ENCODE data around the gene PDZK1IP1.
"Not testable (repeated sequence)": the region's sequence is repeated elsewhere in the genome, so short reads cannot be mapped to it uniquely, and the experiment has no call there.

Gene PDZK1IP1

DNA sequence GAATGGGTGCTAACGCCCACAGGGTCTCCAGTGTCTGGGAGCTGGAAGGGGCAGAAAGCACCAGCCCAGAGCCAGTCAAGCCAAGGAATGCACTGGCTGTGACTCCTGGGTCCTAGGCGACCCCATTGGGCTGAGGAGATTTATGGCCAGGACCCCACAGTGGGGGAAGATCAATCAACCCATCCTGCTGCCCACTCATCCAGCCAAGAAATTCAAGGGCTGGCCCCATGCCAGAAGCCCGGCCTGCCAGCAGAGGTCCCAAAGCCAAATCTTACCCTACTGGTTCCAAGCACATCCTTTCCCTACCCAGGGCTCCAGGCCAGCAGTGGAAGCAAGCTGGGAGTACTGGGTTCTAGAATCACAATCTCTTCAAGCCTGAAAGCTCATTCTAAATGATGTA is 6.8 kb upstream of the PDZK1IP1 start:
- no peak for DNase-seq (ENCODE audit: low read depth, low spot score)

DNA sequence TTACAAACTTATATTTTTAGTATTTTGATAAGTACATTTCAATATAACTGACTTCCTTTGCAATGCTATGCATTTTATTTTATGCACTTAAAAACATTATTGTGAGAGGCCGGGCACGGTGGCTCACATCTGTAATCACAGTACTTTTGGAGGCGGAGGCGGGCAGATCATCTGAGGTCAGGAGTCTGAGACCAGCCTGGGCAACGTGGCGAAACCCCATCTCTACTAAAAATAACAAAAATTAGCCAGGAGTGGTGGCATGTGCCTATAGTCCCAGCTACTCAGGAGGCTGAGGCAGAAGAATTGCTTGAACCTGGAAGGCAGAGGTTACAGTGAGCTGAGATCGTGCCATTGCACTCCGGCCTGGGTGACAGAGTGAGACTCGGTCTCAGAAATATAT is 6.1 kb upstream of the PDZK1IP1 start:
- DNase-seq (ENCODE audit: low read depth, low spot score), result not testable (repeated sequence)

DNA sequence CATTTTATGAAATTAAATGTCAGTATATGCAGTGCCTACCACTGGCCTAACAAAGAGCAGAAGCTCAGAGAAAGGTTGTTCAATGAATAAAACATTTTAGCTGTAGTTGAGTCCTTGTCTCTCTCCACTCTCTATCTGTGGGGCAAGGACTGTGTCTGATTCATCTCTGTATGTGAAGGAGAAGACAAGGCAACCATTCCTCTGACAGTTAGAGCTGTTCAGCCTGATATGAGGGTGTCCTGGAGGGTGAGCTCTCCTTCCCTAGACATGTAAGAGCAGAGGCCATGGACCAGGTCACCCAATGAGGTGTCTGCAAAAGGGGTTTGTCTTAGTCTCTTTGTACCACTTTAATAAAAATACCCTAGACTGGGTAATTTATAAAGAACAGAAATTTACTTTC is 4.5 kb upstream of the PDZK1IP1 start:
- no peak for DNase-seq (ENCODE audit: low read depth, low spot score)

DNA sequence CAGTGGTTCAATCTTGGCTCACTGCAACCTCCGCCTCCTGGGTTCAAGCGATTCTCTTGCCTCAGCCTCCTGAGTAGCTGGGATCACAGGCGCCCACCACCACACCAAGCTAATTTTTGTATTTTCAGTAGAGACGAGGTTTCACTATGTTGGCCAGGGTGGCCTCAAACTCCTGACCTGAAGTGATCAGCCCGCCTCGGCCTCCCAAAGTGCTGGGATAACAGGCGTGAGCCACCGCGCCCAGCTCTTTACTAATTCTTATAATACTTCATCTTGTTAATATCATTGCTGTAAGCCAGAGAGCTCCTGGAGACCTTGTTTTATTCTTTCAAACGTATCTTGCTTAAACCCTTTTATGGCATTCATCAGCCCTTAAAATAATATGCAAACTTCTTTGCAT is 3.7 kb upstream of the PDZK1IP1 start:
- not testable (repeated sequence) for DNase-seq (ENCODE audit: low read depth, low spot score)

DNA sequence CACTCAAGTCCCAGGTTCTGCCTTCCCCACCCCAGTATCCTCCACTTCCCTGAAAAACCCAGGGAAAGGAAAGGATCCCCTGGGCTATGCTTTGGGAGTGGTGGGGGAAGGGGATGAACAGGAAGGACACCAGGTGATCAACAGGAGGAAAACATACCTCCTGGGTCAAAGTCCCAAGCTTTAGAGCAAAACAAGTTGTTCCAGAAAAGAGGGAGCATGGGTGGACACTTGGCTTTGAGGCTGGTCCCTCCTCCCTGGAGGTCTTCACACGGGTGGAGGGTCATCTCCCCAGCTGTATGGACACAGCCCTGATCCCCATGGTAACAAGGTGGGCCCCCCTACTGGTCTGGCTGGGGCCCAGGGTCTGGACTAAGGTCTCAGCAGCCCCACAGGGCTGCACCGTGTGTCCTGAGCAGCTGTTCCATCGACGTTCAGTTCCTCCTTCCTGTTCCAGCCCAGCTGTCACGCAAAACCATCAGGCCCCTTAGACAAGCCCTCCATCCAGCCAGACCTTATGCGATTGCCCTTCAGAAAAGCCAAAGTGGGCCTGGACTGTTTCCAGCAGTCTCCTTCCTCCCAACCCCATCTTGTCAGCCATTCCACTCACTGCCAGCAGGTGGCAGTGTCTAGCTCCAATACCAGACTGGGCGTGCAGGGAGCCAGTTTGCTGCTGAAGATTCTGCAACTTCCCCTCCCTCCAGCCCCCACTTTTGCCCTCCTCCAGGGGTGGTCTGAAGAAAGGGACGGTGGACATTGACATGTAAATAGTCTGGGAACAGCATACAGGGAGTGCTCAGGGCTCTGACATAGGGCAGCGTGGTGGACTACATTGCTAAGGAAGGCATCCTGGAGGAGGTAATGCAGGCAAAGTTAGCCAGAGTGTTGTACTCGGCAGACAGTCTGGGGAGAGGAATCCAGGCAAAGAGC is 2.9 kb upstream of the PDZK1IP1 start:
- DNase-seq (ENCODE audit: low read depth, low spot score), result peak; percentile 44

DNA sequence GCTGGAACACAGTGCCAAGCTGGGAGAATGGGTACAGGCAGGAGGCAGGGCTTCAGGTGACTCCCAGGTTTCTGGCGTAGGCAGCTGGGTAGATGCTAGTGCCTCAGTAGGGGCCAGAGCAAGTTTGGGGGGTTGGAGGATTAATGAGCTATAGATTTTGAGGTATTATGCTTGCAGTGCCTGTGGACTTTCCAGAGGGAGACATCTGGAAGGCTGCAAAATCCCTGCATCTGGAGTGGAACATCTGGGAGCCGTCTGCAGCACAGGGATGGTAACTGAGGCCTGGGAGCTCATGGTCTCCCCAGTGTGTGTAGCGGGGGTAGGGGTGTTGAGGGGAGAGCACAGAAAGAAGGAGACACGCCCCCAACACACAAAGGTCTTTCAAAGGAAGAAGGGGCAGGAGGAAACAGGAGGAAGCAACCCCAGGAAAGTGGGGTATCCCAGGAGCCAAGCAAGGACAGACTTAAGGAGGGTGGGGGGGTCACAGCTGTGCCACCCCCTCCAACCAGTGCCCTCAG is 2.2 kb upstream of the PDZK1IP1 start:
- DNase-seq (ENCODE audit: low read depth, low spot score), result no peak

DNA sequence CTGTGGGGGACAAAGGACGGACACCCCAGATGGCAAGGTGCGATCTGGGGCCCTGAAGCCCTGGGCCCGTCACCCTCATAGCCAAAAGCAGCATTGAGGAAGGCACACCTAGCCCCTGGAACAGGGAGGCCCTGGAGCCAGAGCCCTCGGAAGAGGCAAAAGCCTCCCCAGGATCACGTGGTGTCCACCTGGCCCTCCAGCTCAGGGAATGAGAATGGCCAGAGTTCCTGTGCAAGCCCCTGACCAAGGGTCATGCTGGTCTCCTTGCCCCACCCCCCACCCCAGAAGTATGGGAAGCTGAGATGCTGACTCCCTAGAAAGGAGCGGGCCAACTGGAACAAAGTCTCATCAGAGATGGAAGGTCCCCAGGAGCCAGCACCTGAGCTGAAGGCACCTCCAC is 1.0 kb upstream of the PDZK1IP1 start:
- no peak for DNase-seq (ENCODE audit: low read depth, low spot score)

DNA sequence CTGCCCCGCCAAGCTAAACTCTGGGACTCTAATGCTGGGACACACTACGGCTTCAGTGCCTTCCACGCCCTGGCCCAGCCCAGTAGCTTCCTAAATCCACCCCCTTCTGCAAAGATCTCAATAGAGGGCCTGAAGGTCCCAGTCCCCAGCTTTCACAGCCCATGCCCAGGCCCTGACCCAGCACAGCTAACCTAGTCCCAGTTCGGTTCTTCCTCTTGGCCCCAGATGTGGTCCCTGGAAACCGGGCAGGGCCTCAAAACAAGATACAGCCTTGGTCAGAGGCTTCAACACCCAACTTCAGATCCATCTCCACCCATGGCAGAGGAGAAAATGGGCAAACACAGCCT is 646 bp upstream of the PDZK1IP1 start:
- DNase-seq (ENCODE audit: low read depth, low spot score), result no peak

DNA sequence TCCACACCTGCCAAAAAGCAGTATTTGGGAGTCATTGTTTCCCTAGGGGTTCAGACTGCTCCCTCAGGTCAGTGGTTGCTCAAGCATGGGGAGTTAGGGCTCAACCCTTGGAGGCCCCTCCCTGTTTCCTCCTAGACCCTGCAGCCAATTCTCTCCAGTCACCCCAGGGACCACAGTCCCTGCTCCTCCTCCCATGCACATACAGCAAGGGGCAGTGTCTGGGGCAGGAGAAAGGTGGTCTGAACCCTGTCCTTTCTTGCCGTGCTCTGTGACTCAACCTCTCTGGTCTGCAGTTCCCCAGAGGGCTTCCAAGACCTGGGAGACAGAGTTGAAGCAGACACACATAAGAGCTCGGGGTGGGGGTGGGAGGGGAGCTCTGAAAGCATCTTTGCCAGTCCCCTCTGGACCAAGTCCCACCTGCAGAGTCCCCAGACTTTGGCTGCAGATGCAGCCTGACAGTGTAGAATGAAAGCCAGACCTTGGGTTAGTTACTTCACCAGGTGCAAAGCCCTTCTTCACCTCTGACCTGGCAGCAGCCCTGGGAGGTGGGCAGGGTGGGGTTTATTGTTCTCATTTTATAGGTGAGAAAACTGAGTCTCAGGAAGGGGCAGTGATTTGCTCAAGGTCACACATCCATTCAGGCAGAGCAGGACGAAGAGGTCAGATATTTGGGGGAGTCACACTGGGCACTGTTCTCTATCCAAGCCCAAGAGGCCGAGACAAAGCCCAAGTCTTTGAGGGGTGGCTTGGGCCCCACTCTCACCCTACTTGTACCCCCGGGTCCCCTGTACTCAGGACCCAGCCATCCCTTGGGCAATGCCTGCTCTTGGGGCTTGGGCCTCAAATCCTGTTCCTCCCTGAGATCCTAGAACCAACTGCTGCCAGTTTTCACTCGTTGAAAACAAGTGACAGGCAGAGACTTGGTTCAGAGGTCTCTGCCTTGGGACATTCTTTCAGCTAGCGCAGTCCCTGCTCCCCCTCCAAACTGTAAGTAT is 748 bp downstream of the PDZK1IP1 start:
- DNase-seq (ENCODE audit: low read depth, low spot score), result no peak

DNA sequence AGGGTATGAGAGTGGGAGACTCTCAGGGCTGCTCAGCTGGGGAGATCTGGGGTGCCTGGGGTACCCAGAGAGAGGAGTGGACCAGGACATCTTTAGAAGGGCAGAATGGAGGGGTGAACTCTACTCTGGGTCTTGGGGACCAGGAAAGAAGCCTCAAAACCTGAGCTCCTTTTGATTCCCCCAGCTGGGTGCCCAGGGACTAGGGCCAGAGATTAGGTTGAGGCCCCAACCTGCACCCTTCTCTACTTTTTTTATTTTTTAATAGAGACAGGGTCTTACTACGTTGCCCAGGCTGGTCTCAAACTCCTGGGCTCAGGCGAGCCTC is 1.9 kb downstream of the PDZK1IP1 start:
- DNase-seq (ENCODE audit: low read depth, low spot score), result no peak

DNA sequence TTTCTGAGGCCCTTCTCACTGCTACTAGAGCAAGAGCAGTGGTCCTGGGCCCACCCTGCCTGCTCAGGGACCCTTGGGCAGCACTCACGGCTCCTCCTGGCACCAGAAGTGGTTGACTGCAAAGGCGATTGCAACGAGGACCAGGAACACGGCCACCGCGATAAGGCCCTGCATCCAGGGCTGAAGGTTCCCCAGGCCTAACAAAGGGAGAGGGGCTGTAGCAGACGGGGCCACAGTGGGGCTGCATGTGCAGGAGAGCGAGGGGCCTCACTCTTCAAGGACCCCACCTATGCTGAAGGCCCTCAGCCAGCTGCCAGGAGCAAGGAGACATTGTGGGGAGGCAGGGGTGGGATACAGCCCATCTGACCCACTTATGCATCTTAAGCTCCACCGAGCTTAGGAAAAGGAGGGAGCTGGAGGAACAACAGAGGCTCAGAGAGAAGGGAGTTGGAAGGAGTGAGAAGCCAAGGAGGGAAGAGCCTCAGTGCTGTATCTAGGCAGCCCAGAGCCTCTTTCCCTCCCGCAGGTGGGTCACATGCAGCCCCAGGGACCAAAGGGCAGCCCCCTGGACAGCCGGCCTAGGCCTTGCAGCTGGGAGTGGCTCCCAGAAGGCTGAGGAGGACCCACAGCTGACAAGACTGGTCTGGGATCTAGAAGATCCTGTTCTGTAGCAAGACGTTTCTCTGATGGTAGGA is 2.5 kb downstream of the PDZK1IP1 start:
- no peak for DNase-seq (ENCODE audit: low read depth, low spot score)

DNA sequence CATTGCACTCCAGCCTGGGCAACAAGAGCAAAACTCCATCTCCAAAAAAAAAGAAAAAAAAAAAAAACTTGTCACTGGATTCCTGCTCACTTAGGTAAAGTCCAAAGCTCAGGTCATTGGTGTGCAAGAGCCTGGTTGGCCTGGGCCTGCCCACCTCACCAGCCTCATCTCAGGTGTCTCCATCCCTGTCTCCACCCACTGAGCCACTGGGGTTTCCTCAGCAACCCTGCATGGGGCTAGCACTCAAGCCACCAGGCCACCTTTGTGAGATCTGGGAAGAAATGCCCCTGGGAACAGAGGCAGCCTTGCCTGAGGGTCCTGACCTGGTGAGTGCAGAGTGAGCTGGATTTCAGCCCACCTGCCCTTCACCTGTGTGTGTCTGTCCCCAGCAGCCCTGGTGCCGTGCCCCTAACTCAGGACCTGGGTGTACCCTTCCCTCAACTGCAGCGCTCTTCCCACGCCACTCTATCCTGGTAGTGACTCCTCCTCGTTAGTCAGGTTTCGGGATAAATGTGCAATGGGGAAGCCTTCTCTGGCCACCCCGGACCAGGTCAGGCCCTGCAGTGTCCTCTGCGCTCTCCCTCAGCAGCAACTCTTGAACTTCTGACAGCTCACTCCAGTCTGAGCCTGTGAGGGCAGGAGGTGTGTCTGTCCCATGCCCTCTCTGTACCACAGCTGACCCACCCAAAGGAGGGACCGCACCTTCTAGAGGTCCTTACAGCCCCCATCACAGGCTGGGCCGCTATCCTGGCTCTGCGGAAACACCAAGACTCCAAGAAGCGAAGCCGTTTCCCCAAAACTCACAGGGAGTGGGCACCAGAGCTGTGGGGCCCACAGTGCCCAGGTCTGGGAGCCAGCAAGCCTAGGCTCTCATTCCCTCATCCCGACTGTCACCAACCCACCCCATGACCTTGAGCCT is 3.3 kb downstream of the PDZK1IP1 start:
- DNase-seq (ENCODE audit: low read depth, low spot score), result no peak

DNA sequence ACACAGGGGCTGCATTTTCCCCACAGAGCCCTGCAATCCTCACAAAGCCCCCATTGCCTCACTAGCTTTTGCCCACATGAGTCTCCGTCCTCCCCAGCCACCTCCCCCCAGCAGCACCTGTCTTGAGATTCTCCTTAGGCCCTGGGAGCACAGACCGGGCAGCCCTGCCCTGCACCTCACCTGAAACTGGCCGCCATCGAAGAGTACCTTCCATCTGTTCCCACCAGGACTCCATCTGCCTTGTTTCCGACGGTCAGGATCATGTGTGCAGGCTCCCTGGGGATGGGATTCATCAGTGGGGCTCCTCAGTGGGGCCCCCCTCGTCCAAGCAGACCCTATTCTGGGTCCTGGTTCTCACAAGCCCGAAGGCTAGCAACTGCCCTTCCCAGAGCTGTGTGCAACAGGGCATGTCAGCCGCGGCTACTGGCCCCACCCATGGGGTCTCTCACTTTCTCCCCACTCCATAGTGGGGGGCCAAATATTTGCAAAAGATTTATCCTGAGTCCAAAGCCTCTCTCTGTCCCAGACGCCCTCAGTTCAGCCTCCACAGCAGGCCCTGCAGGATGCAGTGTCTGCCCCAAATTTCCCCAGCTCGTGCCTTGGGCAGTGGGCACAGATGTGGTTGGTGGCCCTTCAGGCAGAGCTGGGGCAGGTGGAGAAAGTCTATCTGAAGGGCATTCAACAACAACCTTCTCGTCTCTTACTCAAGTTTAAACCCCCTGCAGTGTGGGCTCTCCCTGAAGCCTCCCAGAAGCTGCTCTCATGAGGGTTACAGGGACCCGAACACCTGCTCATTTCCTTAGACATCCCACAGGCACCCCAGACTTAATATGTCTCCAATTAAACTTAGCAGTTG is 4.8 kb downstream of the PDZK1IP1 start:
- no peak for DNase-seq (ENCODE audit: low read depth, low spot score)

DNA sequence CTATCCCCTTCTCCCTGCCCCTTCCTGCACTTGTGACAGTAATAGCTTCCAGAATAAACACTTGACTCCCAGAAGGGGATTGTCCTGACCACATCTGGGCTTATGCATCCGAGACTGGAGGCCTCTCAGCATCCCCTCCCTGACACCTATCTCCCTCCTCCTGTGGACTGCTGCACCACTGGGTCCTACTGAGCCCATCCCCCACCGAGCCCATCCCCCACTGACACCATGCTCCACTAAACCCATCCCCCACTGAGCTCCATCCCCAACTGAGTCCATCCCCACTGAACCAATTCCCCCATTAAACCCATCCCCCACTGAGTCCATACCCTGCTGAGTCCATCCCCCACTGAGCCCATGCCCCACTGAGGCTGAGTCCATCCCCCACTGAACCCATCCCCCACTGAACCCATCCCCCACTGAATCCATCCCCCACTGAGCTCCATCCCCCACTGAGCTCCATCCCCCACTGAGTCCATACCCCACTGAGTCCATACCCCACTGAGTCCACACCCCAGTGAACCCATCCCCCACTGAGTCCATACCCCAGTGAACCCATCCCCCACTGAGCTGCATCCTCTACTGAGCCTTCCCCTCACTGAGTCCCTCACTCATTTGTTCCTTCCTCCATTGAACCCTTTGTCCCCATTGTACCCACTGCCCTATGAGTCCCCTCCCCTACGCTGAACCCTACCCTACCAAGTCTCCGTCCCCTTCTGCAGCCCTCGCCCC is 5.6 kb downstream of the PDZK1IP1 start:
- no peak for DNase-seq (ENCODE audit: low read depth, low spot score)

DNA sequence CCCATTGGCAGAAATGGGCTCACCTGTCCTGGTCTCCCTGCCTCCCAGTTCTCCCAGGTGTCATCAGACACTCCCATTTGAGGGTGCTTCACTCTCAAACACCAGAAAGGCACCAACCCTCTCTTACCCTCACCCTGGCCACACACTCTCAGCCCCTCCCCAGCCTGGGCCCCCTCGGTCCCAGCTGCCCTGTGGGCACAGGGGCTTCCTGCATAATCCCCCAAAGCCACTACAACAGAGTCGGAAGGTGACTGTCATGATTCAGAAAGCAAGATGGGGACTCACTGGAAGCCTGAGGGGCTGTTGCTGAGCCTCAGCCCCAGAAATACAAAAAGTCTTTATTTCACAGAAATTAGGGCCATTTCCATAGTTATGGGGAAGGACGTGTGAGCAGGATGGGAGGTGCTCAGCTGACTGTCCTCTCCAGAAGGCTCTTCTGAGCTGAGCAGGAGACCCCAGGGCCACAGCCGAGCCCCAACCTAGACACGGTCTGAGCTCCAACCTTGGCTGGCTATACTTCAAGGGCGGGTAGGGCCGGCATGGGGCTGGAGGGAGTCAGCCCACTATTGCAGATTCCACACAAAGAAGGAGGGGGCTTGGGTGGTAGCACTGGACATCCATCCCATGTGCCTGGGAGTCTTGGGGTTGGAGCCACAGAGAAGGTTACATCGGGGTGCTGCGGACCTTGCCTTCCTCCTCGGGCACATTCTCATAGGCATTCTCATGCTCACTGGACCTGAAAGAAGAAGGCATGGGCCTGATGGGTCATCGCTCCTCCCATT is 6.3 kb downstream of the PDZK1IP1 start:
- no peak for DNase-seq (ENCODE audit: low read depth, low spot score)

DNA sequence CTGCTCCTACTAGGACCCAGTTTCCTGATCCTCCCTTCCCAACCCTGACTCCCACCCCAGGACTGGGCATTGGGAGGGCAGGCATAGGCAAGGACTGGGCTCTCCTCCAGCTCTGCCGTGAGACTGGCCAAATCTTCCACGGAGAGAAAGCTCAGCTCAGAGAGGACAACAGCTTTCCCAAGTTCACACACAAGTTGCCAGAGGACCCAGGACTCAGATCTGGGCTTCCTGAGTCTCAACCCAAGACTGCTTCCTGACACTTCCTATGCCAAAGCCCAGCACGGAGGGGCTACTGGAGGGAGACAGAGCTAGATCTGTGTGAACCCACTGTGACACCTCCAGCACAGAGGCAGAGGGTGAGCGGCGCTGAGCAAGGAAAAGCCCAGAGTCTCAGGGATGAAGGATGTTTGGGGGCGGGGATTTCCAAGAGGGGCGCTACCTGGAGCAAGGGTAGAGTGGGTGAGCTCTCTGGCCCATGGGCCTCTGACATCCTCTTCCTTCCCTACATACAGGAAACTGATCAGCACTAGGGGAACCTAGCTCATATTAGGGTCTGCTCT is 7.1 kb downstream of the PDZK1IP1 start:
- DNase-seq (ENCODE audit: low read depth, low spot score), result no peak

DNA sequence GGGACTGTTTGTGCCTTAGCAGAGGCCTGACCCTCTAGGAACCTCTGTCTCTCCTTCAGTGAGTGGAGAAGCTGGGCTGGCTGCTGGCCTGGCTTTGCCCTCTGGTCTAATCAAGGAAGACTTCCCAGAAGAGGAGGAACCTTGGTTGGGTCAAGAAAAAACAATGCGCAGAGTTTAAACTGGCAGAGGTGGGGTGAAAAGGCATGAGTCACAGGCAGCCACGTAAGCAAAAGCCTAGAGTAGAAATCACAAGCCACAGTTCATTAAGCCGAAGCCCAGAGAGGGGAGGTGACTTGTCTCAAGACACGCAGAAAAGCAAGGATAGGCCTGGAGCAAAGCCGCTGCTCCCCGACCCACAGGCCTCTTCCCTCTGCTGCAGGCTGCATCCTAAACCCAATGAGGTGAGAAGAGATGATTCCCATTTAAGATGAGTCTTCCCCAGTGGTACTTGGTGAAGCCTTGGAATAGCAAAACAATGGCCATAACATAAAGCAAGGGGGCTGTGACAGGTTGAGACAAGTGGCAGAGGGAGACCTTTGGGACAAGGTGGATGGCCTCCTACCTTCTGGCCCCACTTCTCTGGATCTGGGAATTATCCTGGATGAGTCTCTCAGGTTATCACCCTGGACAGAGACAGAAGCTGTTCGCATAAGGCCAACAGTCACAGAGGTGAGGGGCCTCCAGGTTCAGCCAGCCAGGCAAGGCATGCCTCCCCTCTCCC is 7.7 kb downstream of the PDZK1IP1 start:
- DNase-seq (ENCODE audit: low read depth, low spot score), result no peak
